HCT116 (cell line): ENCODE measurements around the gene ARHGAP8. TPM values are rescaled to one million over a fixed set of nuclear protein-coding genes. Genes with fewer than 3 reads are reported as not detected.

Experiments
- ATAC-seq: fragments of 200-7000 bp; cut with Tn5 transposase; 2 replicates; pipeline ENCODE4 v1.9.1; 2020; ENCODE audit warnings: mild to moderate bottlenecking, moderate library complexity
- BruUV-seq: library from RNA; stranded (reverse); fragments of 400-500 nt; replicated peaks from 2 replicates; lab custom pipeline; 2021; lab: Mats Ljungman, UMichigan
- CTCF ChIA-PET: fragments of 300-600 bp; sonication (Branson Sonifier 250); formaldehyde crosslinking; loops from one replicate; lab custom pipeline; 2021; ENCODE audit warnings: antibody characterized with exemption; lab: Charles Lee
- POLR2A ChIA-PET: fragments of 300-600, 350-600 bp; sonication (Branson Sonifier 250); formaldehyde crosslinking; loops from one replicate; lab custom pipeline; 2021; ENCODE audit warnings: antibody characterized with exemption; lab: Charles Lee
- RAD21 ChIA-PET, 2 experiments: fragments of 300-600 bp; sonication (Branson Sonifier 250); formaldehyde crosslinking; loops; one replicate each; lab custom pipeline; 2023; ENCODE audit warnings: low total read pairs in 2 of 2; ENCODE audit not compliant: uncharacterized antibody in 2 of 2, unreplicated experiment in 2 of 2, low non-redundant PET in 1 of 2; lab: Charles Lee
- DNase-seq: peaks from one replicate; pipeline ENCODE4 v3.0.0-alpha.2; 2010; ENCODE audit warnings: low read depth, low spot score
- H2AFZ ChIP-seq: fragments of 200-600 bp; shearing (Covaris generic), sonication (generic); 2 replicates; pipeline ENCODE4 v1.6.1; 2017; ENCODE audit warnings: low read depth, mixed run types, mixed read lengths, antibody characterized with exemption, low read length; ENCODE audit not compliant: poor library complexity, severe bottlenecking
- H3K27ac ChIP-seq: 2 replicates; pipeline ENCODE4 v1.5.1; 2012; ENCODE audit warnings: low read depth, low read length
- H3K27me3 ChIP-seq: fragments of 200-600 bp; sonication (generic); 2 replicates; pipeline ENCODE4 v1.6.1; 2016; ENCODE audit warnings: mixed run types, low read length, mixed read lengths; ENCODE audit not compliant: insufficient read depth
- H3K36me3 ChIP-seq, 2 experiments: fragments of 200-500 bp in 1 of 2; fragments of 200-600 bp in 1 of 2; sonication (Bioruptor generic) in 1 of 2; sonication (generic) in 1 of 2; 2 replicates each; pipeline versions ENCODE4 v1.5.1 to v1.6.1; 2014 to 2016; ENCODE audit warnings: low read length in 2 of 2, inconsistent platforms in 1 of 2, mixed read lengths in 1 of 2, mixed run types in 1 of 2; ENCODE audit not compliant: insufficient read depth in 2 of 2, control insufficient read depth in 1 of 2
- H3K4me1 ChIP-seq, 2 experiments: fragments of 200-600 bp in 1 of 2; sonication (generic) in 1 of 2; 2 replicates each; pipeline versions ENCODE4 v1.5.1 to v1.6.1; 2012 to 2017; ENCODE audit warnings: low read length in 2 of 2, inconsistent platforms in 1 of 2, mild to moderate bottlenecking in 1 of 2, mixed read lengths in 1 of 2, mixed run types in 1 of 2, moderate library complexity in 1 of 2; ENCODE audit not compliant: insufficient read depth in 2 of 2, control insufficient read depth in 1 of 2
- H3K4me2 ChIP-seq: fragments of 200-600 bp; sonication (generic); 2 replicates; pipeline ENCODE4 v1.6.1; 2017; ENCODE audit warnings: mixed run types, low read length, mixed read lengths
- H3K4me3 ChIP-seq, 2 experiments: fragments of 200-600 bp in 1 of 2; sonication (generic) in 1 of 2; replicated peaks in 1 of 2; 2 replicates each; pipeline ENCODE4 v1.5.1; 2011 to 2016; ENCODE audit warnings: low read length in 2 of 2, control low read depth in 1 of 2, low read depth in 1 of 2, mild to moderate bottlenecking in 1 of 2, mixed read lengths in 1 of 2, mixed run types in 1 of 2
- H3K79me2 ChIP-seq: fragments of 200-600 bp; sonication (generic); 2 replicates; pipeline ENCODE4 v1.6.1; 2017; ENCODE audit warnings: mild to moderate bottlenecking, mixed run types, low read length, moderate library complexity, mixed read lengths; ENCODE audit not compliant: insufficient read depth
- H3K9ac ChIP-seq: fragments of 200-600 bp; sonication (generic); 2 replicates; pipeline ENCODE4 v1.6.1; 2016; ENCODE audit warnings: low read length, mixed read lengths
- H3K9me2 ChIP-seq: fragments of 200-600 bp; sonication (generic), shearing (Covaris generic); 2 replicates; pipeline ENCODE4 v1.6.1; 2017; ENCODE audit warnings: mixed run types, mild to moderate bottlenecking, moderate library complexity; ENCODE audit not compliant: insufficient read depth
- H3K9me3 ChIP-seq, 2 experiments: fragments of 200-500 bp in 1 of 2; fragments of 200-600 bp in 1 of 2; sonication (Bioruptor generic) in 1 of 2; sonication (generic) in 1 of 2; 2 replicates each; pipeline ENCODE4 v1.6.1; 2014 to 2017; ENCODE audit warnings: low read length in 2 of 2, mixed read lengths in 2 of 2, inconsistent platforms in 1 of 2, low read depth in 1 of 2, mild to moderate bottlenecking in 1 of 2, mixed run types in 1 of 2, moderate library complexity in 1 of 2; ENCODE audit not compliant: control insufficient read depth in 1 of 2, insufficient read depth in 1 of 2
- H4K20me1 ChIP-seq: fragments of 200-600 bp; sonication (generic), shearing (Covaris generic); 2 replicates; pipeline ENCODE4 v1.6.1; 2017; ENCODE audit warnings: mixed run types, mild to moderate bottlenecking, moderate library complexity; ENCODE audit not compliant: insufficient read depth
- CEBPB ChIP-seq: IDR thresholded peaks from 2 replicates; pipeline ENCODE4 v1.6.1; 2012; ENCODE audit warnings: low read depth
- CTCF ChIP-seq, 3 experiments: fragments of 200-600 bp in 1 of 3; sonication (generic) in 1 of 3; IDR thresholded peaks in 2 of 3; conservative IDR thresholded peaks in 1 of 3; 2 replicates each; pipeline ENCODE4 v1.5.1; 2012 to 2017; ENCODE audit warnings: low read depth in 2 of 3, low read length in 2 of 3, antibody characterized with exemption in 1 of 3, borderline replicate concordance in 1 of 3, control low read depth in 1 of 3, mild to moderate bottlenecking in 1 of 3, mixed read lengths in 1 of 3, mixed run types in 1 of 3, moderate library complexity in 1 of 3; ENCODE audit not compliant: insufficient read depth in 1 of 3
- ELF1 ChIP-seq: IDR thresholded peaks from 2 replicates; pipeline ENCODE4 v1.6.1; 2012; ENCODE audit warnings: low read depth, borderline replicate concordance
- POLR2AphosphoS5 ChIP-seq: IDR thresholded peaks from 2 replicates; pipeline ENCODE4 v1.6.1; 2011; ENCODE audit warnings: mild to moderate bottlenecking, low read depth, low read length, moderate library complexity
- SIN3A ChIP-seq: IDR thresholded peaks from 2 replicates; pipeline ENCODE4 v1.6.1; 2012; ENCODE audit warnings: low read depth
- intact Hi-C: fragments of 100-400 bp; cut with micrococcal nuclease; formaldehyde crosslinking; loops from 2 replicates; pipeline ENCODE4 v1.10.0; 2022
- total RNA-seq: library from RNA; stranded (reverse); gene quantifications from one replicate; pipeline ENCODE4 v1.2.1, GENCODE V29; 2021; ENCODE audit not compliant: unreplicated experiment

Gene ARHGAP8
- total RNA-seq, 1 experiment from 2014 or later, result 67.5 TPM

DNA sequence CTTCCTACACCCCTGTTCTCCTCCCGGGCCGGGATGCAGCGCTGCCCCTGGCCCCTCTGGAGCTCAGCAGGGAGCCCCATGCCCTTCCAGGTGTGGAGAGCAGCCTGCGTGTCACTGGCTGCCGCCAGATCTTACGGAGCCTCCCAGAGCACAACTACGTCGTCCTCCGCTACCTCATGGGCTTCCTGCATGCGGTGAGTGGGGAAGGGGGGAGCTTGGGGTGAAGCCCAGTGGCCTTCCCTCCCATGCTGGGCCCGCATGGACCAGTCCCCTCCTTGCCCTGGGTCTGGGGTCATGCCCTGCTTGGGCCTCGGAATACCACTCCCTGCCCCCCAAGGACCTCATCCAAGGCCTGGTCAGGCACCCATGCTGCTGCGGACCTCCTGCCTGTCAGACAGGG is 107.3 kb downstream of the ARHGAP8 start:
- ChIA-PET CTCF (no interaction called here), RAD21 (no interaction called here), POLR2A (no interaction called here)
- H3K4me2 ChIP-seq, result no peak overlapping the region
- TF ChIP-seq ELF1, result no peak
- TF ChIP-seq CEBPB, result no peak
- no peak for TF ChIP-seq SIN3A
- intact Hi-C loops, result no loop called here
- no peaks in the 10 kb centered on the region for H3K27me3 ChIP-seq
- no peaks in the 10 kb centered on the region for H3K9me2 ChIP-seq
- peaks cover 9 to 22% of the 10 kb centered on the region in 2 experiments for H3K4me1 ChIP-seq
- no TSS peak for BruUV-seq
- no peaks in the 10 kb centered on the region for H4K20me1 ChIP-seq
- no peak for ATAC-seq
- no peak for DNase-seq
- H3K9ac ChIP-seq, result no peak overlapping the region
- no peaks in the 10 kb centered on the region for H3K9me3 ChIP-seq
- H3K79me2 ChIP-seq, result no peaks in the 10 kb centered on the region
- no peak overlapping the region for H3K27ac ChIP-seq
- H3K36me3 ChIP-seq, result peaks cover 4 to 11% of the 10 kb centered on the region in 2 experiments; a peak in 2 of 4 replicates
- no peak overlapping the region for H3K4me3 ChIP-seq
- no peak overlapping the region for H2AFZ ChIP-seq

GRCh38 chr22:44860311-44860710 is 107.9 kb downstream of the ARHGAP8 start:
- H3K27ac ChIP-seq, result no peak overlapping the region
- H3K27me3 ChIP-seq, result no peaks in the 10 kb centered on the region
- intact Hi-C loops, result no loop called here
- no peak overlapping the region for H3K9ac ChIP-seq
- no peak overlapping the region for H3K4me3 ChIP-seq
- no peaks in the 10 kb centered on the region for H3K9me3 ChIP-seq
- peaks cover 9 to 26% of the 10 kb centered on the region in 2 experiments for H3K4me1 ChIP-seq
- ATAC-seq (no peak), DNase-seq (no peak)
- ChIA-PET CTCF (no interaction called here), RAD21 (no interaction called here), POLR2A (no interaction called here)
- H3K4me2 ChIP-seq, result no peak overlapping the region
- H3K79me2 ChIP-seq, result no peaks in the 10 kb centered on the region
- H3K36me3 ChIP-seq, result peaks cover 4 to 11% of the 10 kb centered on the region in 2 experiments; a peak in 2 of 4 replicates
- no TSS peak for BruUV-seq
- H3K9me2 ChIP-seq, result no peaks in the 10 kb centered on the region
- no peak for TF ChIP-seq POLR2AphosphoS5
- no peak for TF ChIP-seq CTCF (IDR thresholded peaks at IDR 0.05 in 2 of 3, conservative IDR thresholded peaks at IDR 0.05 in 1 of 3; ENCODE audit: borderline replicate concordance in 1 of 3, insufficient read depth in 1 of 3, low read depth in 2 of 3, low read length in 2 of 3)
- no peak overlapping the region for H2AFZ ChIP-seq
- H4K20me1 ChIP-seq, result no peaks in the 10 kb centered on the region
